ENCODE measurements around the gene GPC6. TPM values are rescaled to one million over a fixed set of nuclear protein-coding genes. Genes with fewer than 3 reads are reported as not detected.

GPC6 gene
- total and polyA plus RNA-seq, 9 of the 15 experiments (the other 6 are each of a cell fraction or from before 2014, with no cell fraction given) = under 0.01 to 0.20 (median 0.01) TPM; not detected in 4

DNA sequence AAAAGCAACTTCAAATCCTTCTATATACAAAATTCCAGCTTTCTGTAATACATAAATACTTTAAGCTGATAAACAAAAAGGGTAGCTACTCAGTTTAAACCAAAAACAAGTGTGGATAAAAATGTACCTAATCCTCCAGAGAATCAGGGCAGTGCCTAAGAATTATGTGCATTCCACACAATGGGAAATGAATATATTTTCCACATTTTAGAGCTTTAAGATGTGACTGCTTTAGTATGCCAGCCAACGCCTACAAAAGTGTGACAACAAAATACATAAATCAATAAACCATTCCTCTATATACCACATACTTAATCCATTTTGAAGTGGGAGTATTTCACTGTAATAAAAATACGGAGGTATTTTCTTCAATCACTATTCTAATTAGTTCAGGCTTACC is 977.6 kb downstream of the GPC6 start:
- Histone ChIP-seq H3K9me1 (ENCODE audit: control insufficient read depth, insufficient read depth, low read length) (no peaks in the 10 kb centered on the region), H3K4me1 (replicated peaks in 1 of 2; ENCODE audit: control insufficient read depth in 2 of 2, insufficient read depth in 2 of 2, low read length in 2 of 2) (no peaks in the 10 kb centered on the region), H3K27me3 (ENCODE audit: control insufficient read depth in 2 of 2, insufficient read depth in 2 of 2, low read length in 2 of 2) (no peaks in the 10 kb centered on the region), H3K9ac (ENCODE audit: insufficient read depth in 1 of 2, low read depth in 2 of 2, low read length in 2 of 2) (no peak overlapping the region), H2AFZ (ENCODE audit: low read depth, low read length) (no peak overlapping the region), H4K20me1 (replicated peaks; ENCODE audit: control insufficient read depth, insufficient read depth, low read length) (no peaks in the 10 kb centered on the region), H3K27ac (ENCODE audit: extremely low read depth, low read depth, low read length) (no peak overlapping the region), H3K36me3 (ENCODE audit: control insufficient read depth, insufficient read depth, low read length) (no peaks in the 10 kb centered on the region), H3K4me2 (ENCODE audit: insufficient read depth, low read length) (no peak overlapping the region), H3K9me3 (replicated peaks; ENCODE audit: control insufficient read depth, insufficient read depth, low read depth, low read length) (no peaks in the 10 kb centered on the region), H3K79me2 (ENCODE audit: control insufficient read depth, insufficient read depth, low read length) (no peaks in the 10 kb centered on the region), H3K4me3 (no peak overlapping the region)
- TF ChIP-seq SIN3B (IDR thresholded peaks at IDR 0.05; ENCODE audit: low read depth) (no peak), RBM39 (optimal IDR thresholded peaks at IDR 0.05; ENCODE audit: low read depth, low read length) (no peak), POLR2B (IDR thresholded peaks at IDR 0.05; ENCODE audit: low read depth, partially characterized antibody) (no peak), ASH1L (IDR thresholded peaks at IDR 0.05; ENCODE audit: borderline replicate concordance, low read depth, partially characterized antibody) (no peak), FOXJ2 (tag; IDR thresholded peaks at IDR 0.05) (no peak), MYC (IDR thresholded peaks at IDR 0.05; ENCODE audit: low read depth, low read length) (no peak), MYC (CRISPR knock-in tag; IDR thresholded peaks at IDR 0.05; ENCODE audit: borderline replicate concordance, low read depth) (no peak), TCFL5 (CRISPR knock-in tag; conservative IDR thresholded peaks at IDR 0.05) (no peak)
- TF ChIP-seq, protein P1, sequence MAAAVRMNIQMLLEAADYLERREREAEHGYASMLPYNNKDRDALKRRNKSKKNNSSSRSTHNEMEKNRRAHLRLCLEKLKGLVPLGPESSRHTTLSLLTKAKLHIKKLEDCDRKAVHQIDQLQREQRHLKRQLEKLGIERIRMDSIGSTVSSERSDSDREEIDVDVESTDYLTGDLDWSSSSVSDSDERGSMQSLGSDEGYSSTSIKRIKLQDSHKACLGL (CRISPR knock-in tag; IDR thresholded peaks at IDR 0.05; ENCODE audit: borderline replicate concordance, poor library complexity, severe bottlenecking) = no peak
- TF ChIP-seq, protein P2, sequence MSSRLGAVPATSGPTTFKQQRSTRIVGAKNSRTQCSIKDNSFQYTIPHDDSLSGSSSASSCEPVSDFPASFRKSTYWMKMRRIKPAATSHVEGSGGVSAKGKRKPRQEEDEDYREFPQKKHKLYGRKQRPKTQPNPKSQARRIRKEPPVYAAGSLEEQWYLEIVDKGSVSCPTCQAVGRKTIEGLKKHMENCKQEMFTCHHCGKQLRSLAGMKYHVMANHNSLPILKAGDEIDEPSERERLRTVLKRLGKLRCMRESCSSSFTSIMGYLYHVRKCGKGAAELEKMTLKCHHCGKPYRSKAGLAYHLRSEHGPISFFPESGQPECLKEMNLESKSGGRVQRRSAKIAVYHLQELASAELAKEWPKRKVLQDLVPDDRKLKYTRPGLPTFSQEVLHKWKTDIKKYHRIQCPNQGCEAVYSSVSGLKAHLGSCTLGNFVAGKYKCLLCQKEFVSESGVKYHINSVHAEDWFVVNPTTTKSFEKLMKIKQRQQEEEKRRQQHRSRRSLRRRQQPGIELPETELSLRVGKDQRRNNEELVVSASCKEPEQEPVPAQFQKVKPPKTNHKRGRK (tag; IDR thresholded peaks at IDR 0.05) = no peak
- TF ChIP-seq, protein P3, sequence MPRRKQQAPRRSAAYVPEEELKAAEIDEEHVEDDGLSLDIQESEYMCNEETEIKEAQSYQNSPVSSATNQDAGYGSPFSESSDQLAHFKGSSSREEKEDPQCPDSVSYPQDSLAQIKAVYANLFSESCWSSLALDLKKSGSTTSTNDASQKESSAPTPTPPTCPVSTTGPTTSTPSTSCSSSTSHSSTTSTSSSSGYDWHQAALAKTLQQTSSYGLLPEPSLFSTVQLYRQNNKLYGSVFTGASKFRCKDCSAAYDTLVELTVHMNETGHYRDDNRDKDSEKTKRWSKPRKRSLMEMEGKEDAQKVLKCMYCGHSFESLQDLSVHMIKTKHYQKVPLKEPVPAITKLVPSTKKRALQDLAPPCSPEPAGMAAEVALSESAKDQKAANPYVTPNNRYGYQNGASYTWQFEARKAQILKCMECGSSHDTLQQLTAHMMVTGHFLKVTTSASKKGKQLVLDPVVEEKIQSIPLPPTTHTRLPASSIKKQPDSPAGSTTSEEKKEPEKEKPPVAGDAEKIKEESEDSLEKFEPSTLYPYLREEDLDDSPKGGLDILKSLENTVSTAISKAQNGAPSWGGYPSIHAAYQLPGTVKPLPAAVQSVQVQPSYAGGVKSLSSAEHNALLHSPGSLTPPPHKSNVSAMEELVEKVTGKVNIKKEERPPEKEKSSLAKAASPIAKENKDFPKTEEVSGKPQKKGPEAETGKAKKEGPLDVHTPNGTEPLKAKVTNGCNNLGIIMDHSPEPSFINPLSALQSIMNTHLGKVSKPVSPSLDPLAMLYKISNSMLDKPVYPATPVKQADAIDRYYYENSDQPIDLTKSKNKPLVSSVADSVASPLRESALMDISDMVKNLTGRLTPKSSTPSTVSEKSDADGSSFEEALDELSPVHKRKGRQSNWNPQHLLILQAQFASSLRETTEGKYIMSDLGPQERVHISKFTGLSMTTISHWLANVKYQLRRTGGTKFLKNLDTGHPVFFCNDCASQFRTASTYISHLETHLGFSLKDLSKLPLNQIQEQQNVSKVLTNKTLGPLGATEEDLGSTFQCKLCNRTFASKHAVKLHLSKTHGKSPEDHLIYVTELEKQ (CRISPR knock-in tag; IDR thresholded peaks at IDR 0.05) = no peak
- intact Hi-C loops (cut with micrococcal nuclease) = no loop called here
- CTCF ChIA-PET (ENCODE audit: low intra/inter-chr PET ratio) = no interaction called here
- POLR2A ChIA-PET = no interaction called here
- 0% methylated on average over 2 of the region's 2 CpGs for WGBS (ENCODE audit: insufficient coverage, low coverage, missing lambda C conversion rate)
- no peak for FAIRE-seq
- ATAC-seq = no peak
- DNase-seq (ENCODE audit: extremely low read depth in 1 of 4, low spot score in 3 of 4) = no peak
- no TSS peak for BruUV-seq (replicated peaks)
- in situ Hi-C loops (cut with MboI) = no loop called here
